ENCODE data around the gene CAPZA2.
A peak's percentile ranks its signal among the peaks of the same experiment; 100 is the strongest.
"Not testable (repeated sequence)": the region's sequence is repeated elsewhere in the genome, so short reads cannot be mapped to it uniquely, and the experiment has no call there.

The CAPZA2 gene

GRCh38 chr7:116862234-116862950, at the start of gene CAPZA2:
Gene CAPZA2, plus strand, starts transcription at chr7:116862587. Its CDS starts 25 bp downstream, at chr7:116862612.
- peak; percentile 95 for DNase-seq (ENCODE audit: low spot score)

GRCh38 chr7:116812860-116813259, 49.5 kb upstream of the CAPZA2 start:
- DNase-seq (ENCODE audit: low spot score) = no peak

- not testable (repeated sequence) for DNase-seq (ENCODE audit: low spot score)
Observed at GRCh38 chr7:116813371-116813770, 49.0 kb upstream of the CAPZA2 start.

GRCh38 chr7:116815041-116815440, 47.3 kb upstream of the CAPZA2 start:
- no peak for DNase-seq (ENCODE audit: low spot score)

GRCh38 chr7:116820149-116820548, 42.2 kb upstream of the CAPZA2 start:
- DNase-seq (ENCODE audit: low spot score) = no peak

GRCh38 chr7:116821647-116822046, 40.7 kb upstream of the CAPZA2 start:
- not testable (repeated sequence) for DNase-seq (ENCODE audit: low spot score)

GRCh38 chr7:116824449-116824848, 37.9 kb upstream of the CAPZA2 start:
- no peak for DNase-seq (ENCODE audit: low spot score)

GRCh38 chr7:116828281-116828680, 34.1 kb upstream of the CAPZA2 start:
- no peak for DNase-seq (ENCODE audit: low spot score)

GRCh38 chr7:116829041-116829440, 33.3 kb upstream of the CAPZA2 start:
- DNase-seq (ENCODE audit: low spot score) = no peak

- no peak for DNase-seq (ENCODE audit: low spot score)
Observed at GRCh38 chr7:116829493-116829892, 32.9 kb upstream of the CAPZA2 start.

GRCh38 chr7:116832692-116833091, 29.7 kb upstream of the CAPZA2 start:
- DNase-seq (ENCODE audit: low spot score) = no peak

- DNase-seq (ENCODE audit: low spot score) = no peak
Observed at GRCh38 chr7:116834815-116835504, 27.4 kb upstream of the CAPZA2 start.

- DNase-seq (ENCODE audit: low spot score) = no peak
Observed at GRCh38 chr7:116836048-116836447, 26.3 kb upstream of the CAPZA2 start.

- DNase-seq (ENCODE audit: low spot score) = no peak
Observed at GRCh38 chr7:116836911-116837310, 25.5 kb upstream of the CAPZA2 start.

- no peak for DNase-seq (ENCODE audit: low spot score)
Observed at GRCh38 chr7:116837586-116837985, 24.8 kb upstream of the CAPZA2 start.

- DNase-seq (ENCODE audit: low spot score) = no peak
Observed at GRCh38 chr7:116840256-116840655, 22.1 kb upstream of the CAPZA2 start.

GRCh38 chr7:116842371-116842770, 20.0 kb upstream of the CAPZA2 start:
- no peak for DNase-seq (ENCODE audit: low spot score)

GRCh38 chr7:116843378-116843777, 19.0 kb upstream of the CAPZA2 start:
- no peak for DNase-seq (ENCODE audit: low spot score)

GRCh38 chr7:116851175-116851574, 11.2 kb upstream of the CAPZA2 start:
- no peak for DNase-seq (ENCODE audit: low spot score)

- DNase-seq (ENCODE audit: low spot score) = no peak
Observed at GRCh38 chr7:116851671-116852070, 10.7 kb upstream of the CAPZA2 start.

- DNase-seq (ENCODE audit: low spot score) = no peak
Observed at GRCh38 chr7:116854132-116854531, 8.3 kb upstream of the CAPZA2 start.

GRCh38 chr7:116857052-116857451, 5.3 kb upstream of the CAPZA2 start:
- no peak for DNase-seq (ENCODE audit: low spot score)

- no peak for DNase-seq (ENCODE audit: low spot score)
Observed at GRCh38 chr7:116859323-116859722, 3.1 kb upstream of the CAPZA2 start.

- no peak for DNase-seq (ENCODE audit: low spot score)
Observed at GRCh38 chr7:116861717-116862116, 670 bp upstream of the CAPZA2 start.
